Astrocyte (in vitro differentiated cells and primary cell): Measurements from ENCODE around the gene EIF2A.

Experiments used
- CTCF ChIP-seq: IDR thresholded peaks from 2 replicates; pipeline ENCODE4 v1.5.1; 2011; ENCODE audit warnings: low read depth, mild to moderate bottlenecking, inconsistent platforms, low read length, moderate library complexity; ENCODE audit not compliant: insufficient read depth
- EZH2 ChIP-seq: IDR thresholded peaks from 2 replicates; pipeline ENCODE4 v1.6.1; 2012; ENCODE audit warnings: mild to moderate bottlenecking, low read length, inconsistent platforms; ENCODE audit not compliant: insufficient read depth

DNA sequence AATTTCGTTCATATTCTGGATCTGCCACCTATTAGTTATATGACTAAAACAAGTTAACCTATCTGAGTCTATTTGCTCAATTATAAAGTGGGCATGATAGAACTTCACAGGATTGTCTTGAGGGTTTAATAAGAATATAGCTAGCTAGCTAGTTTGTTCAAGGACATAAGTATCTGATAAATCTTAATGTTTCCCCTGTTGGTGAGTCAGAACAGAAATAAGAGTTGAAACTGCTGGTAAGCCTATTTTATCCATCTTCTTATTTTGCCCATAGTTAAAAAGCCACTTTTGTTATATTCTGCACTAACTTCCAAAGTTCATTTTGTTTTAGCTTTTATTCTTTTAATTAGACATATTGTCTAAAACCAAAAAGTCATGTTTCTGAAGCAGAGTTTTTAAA is 65.9 kb downstream of the EIF2A start:
- TF ChIP-seq CTCF (no peak), EZH2 (no peak)
